A673 (cell line): ENCODE data around the gene PRAMEF8.
"Not testable (repeated sequence)": the region's sequence is repeated elsewhere in the genome, so short reads cannot be mapped to it uniquely, and the experiment has no call there.

Experiments
- EZH2 ChIP-seq: fragments of 200-600 bp; sonication (generic); IDR thresholded peaks from 2 replicates; pipeline ENCODE4 v1.6.1; 2017; ENCODE audit warnings: borderline replicate concordance, low read depth, mild to moderate bottlenecking, mixed read lengths, antibody characterized with exemption, low read length; ENCODE audit not compliant: poor library complexity, severe bottlenecking
- TF ChIP-seq, protein P1 (sequence below): fragments of 300-800, 200-600 bp; sonication (generic); conservative IDR thresholded peaks from 2 replicates; pipeline ENCODE4 v1.5.1; 2017; ENCODE audit warnings: low read depth, mild to moderate bottlenecking, antibody characterized with exemption, low read length, moderate library complexity, mixed read lengths

DNA sequence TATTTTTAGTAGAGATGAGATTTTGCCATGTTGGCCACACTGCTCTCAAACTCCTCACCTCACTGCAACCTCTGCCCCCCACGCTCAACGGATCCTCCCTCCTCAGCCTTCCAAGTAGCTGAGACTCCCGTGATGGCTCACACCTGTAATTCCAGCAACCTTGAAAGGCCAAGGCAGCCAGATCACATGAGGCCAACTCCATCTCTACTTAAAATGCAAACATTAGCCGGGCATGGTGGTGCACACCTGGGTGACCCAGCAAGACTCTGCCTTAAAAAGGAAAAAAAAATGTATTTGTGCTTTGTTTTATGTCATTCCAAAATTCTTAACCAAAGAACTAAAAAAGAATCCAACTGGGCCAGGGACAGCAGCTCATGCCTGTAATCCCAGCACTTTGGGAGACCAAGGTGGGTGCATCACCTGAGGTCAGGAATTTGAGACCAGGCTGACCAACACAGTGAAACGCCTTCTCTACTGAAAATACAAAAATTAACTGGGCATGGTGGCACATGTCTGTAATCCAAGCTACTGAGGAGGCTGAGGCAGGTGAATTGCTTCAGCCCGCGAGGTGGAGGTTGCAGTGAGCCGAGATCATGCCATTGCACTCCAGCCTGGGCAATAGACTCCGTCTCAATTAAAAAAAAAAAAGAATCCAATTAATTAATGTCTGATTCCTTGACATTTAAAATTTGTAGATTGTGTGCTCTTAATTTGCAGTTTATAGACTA is 41.2 kb downstream of the PRAMEF8 start:
- TF ChIP-seq, protein P1, sequence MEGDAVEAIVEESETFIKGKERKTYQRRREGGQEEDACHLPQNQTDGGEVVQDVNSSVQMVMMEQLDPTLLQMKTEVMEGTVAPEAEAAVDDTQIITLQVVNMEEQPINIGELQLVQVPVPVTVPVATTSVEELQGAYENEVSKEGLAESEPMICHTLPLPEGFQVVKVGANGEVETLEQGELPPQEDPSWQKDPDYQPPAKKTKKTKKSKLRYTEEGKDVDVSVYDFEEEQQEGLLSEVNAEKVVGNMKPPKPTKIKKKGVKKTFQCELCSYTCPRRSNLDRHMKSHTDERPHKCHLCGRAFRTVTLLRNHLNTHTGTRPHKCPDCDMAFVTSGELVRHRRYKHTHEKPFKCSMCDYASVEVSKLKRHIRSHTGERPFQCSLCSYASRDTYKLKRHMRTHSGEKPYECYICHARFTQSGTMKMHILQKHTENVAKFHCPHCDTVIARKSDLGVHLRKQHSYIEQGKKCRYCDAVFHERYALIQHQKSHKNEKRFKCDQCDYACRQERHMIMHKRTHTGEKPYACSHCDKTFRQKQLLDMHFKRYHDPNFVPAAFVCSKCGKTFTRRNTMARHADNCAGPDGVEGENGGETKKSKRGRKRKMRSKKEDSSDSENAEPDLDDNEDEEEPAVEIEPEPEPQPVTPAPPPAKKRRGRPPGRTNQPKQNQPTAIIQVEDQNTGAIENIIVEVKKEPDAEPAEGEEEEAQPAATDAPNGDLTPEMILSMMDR, result not testable (repeated sequence)
- not testable (repeated sequence) for TF ChIP-seq EZH2
